Activated naive CD4-positive, alpha-beta T cell treated with anti-CD3 and anti-CD28 coated beads for 36 hours (primary cell): ENCODE results near the gene CKAP2L. TPM values are rescaled to one million over a fixed set of nuclear protein-coding genes. Genes with fewer than 3 reads are reported as not detected.
"Not testable (repeated sequence)": the region's sequence is repeated elsewhere in the genome, so short reads cannot be mapped to it uniquely, and the experiment has no call there.

Experiments used
- CTCF ChIA-PET: fragments of 350-600 bp; sonication (Branson Sonifier 250); formaldehyde crosslinking; loops from one replicate; lab custom pipeline; 2021; ENCODE audit warnings: antibody characterized with exemption; lab: Charles Lee
- DNase-seq: peaks from one replicate; pipeline ENCODE4 v3.0.0-alpha.2; 2020
- H3K27ac Mint-ChIP-seq: one replicate; pipeline ENCODE4 v1.8.0; 2021; ENCODE audit warnings: mild to moderate bottlenecking, mixed read lengths
- H3K27me3 Mint-ChIP-seq: one replicate; pipeline ENCODE4 v1.8.0; 2021; ENCODE audit warnings: low read depth, mixed read lengths
- H3K36me3 Mint-ChIP-seq: one replicate; pipeline ENCODE4 v1.8.0; 2021; ENCODE audit warnings: low read depth, mixed read lengths
- H3K4me1 Mint-ChIP-seq: one replicate; pipeline ENCODE4 v1.8.0; 2021; ENCODE audit warnings: low read depth, mixed read lengths
- H3K4me3 Mint-ChIP-seq: one replicate; pipeline ENCODE4 v1.8.0; 2021; ENCODE audit warnings: mild to moderate bottlenecking, moderate library complexity, mixed read lengths
- H3K9me3 Mint-ChIP-seq: one replicate; pipeline ENCODE4 v1.8.0; 2021; ENCODE audit warnings: mixed read lengths
- intact Hi-C: fragments of 100-400 bp; cut with micrococcal nuclease; formaldehyde crosslinking; loops from one replicate; pipeline ENCODE4 v1.15.1; 2023
- total RNA-seq, 2 experiments: library from RNA; stranded (reverse); gene quantifications; one replicate each; pipeline ENCODE4 v1.2.3, GENCODE V29; 2021

Gene CKAP2L
- total RNA-seq, 2 experiments from 2014 or later = 49.2 to 50.8 TPM

- Mint-ChIP-seq H3K27ac (no peak overlapping the region), H3K4me1 (peaks cover 4% of the 10 kb centered on the region), H3K36me3 (no peaks in the 10 kb centered on the region), H3K4me3 (no peak overlapping the region), H3K9me3 (no peaks in the 10 kb centered on the region), H3K27me3 (no peaks in the 10 kb centered on the region)
- CTCF ChIA-PET = interaction anchor here (0.8 to 1.5 kb wide), 2 partner anchors 98 to 219 kb away, joined by 3 read pairs; no protein-coding TSS in a partner anchor
- DNase-seq = no peak
- intact Hi-C loops = no loop called here
These were observed 41.4 kb downstream of the CKAP2L start for GRCh38 chr2:112722816-112723546.

GRCh38 chr2:112721819-112722522, 42.4 kb downstream of the CKAP2L start:
- Mint-ChIP-seq H3K27ac (no peak overlapping the region), H3K4me1 (peaks cover 4% of the 10 kb centered on the region), H3K36me3 (no peaks in the 10 kb centered on the region), H3K4me3 (no peak overlapping the region), H3K27me3 (no peaks in the 10 kb centered on the region), H3K9me3 (no peaks in the 10 kb centered on the region)
- CTCF ChIA-PET = interaction anchor here (0.8 to 1.5 kb wide), 2 partner anchors 97 to 220 kb away, joined by 3 read pairs; no protein-coding TSS in a partner anchor
- intact Hi-C loops = no loop called here
- no peak for DNase-seq

DNA sequence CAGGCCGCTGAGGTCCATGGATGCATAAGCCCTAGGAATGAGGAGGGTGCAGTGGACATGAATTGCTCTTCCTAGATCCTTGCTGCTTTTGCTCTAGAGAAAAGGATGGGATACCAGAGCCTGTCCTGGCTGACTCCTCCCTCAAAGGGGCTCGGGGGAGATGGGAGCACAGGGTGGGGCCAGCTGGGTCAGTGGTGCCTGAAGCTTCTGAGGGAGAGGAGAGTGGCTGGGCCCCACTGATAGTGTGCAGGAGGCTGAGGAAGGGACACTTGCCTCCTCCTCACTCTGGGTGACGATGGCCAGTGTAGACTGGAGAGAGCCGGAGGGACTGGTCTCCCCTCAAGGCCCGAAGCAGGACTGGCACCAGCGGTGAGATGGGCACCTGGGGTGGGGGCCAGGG, 43.6 kb downstream of the CKAP2L start, which contains the start of gene NT5DC4:
Gene NT5DC4 (plus strand): TSS at position 236 of the 400 bp plus-strand sequence. CDS start 60 bp downstream, at position 296.
- CTCF ChIA-PET = no interaction called here
- H3K27ac Mint-ChIP-seq = no peak within 1 kb of the TSS
- intact Hi-C loops = no loop called here

DNA sequence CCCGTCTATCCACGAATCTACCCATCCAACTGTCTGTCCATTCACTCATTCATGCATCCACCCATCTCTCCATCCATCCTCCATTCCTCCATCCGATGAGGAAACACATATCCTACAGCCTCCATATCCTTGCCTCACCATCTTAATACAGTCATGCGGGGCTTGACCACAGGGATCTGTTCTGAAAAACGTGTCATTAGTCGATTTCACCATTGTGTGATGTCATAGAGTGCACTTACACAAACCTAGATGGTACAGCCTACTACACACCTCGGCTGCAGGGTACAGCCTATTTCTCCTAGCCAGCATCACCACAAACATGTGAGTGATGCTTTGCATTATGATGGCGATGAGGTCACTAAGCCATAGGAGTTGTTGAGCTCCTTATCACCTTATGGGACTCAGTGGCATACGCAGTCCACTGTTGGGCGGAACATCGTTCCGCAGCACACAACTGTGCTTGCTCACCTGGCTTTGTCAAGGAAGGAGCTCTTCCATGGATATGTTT, 45.5 kb downstream of the CKAP2L start:
- Mint-ChIP-seq H3K4me1 (no peaks in the 10 kb centered on the region), H3K4me3 (no peak overlapping the region), H3K27me3 (no peaks in the 10 kb centered on the region), H3K27ac (no peak overlapping the region), H3K36me3 (no peaks in the 10 kb centered on the region), H3K9me3 (no peaks in the 10 kb centered on the region)
- intact Hi-C loops = no loop called here
- CTCF ChIA-PET = interaction anchor here (1.2 to 2.0 kb wide), 2 partner anchors 8 to 119 kb away, joined by 5 to 7 read pairs; no protein-coding TSS in a partner anchor
- no peak for DNase-seq

More for the DNA sequence above, 43.6 kb downstream of the CKAP2L start, which contains the start of gene NT5DC4:
- no peaks in the 10 kb centered on the region for H3K9me3 Mint-ChIP-seq
- H3K4me1 Mint-ChIP-seq = no peaks in the 10 kb centered on the region
- no peaks in the 10 kb centered on the region for H3K36me3 Mint-ChIP-seq
- H3K4me3 Mint-ChIP-seq = no peak within 1 kb of the TSS
- DNase-seq = no peak
- H3K27me3 Mint-ChIP-seq = no peaks in the 10 kb centered on the region

- CTCF ChIA-PET = interaction anchor here (2.0 kb wide), 1 partner anchor 10 kb away, joined by 5 read pairs; no protein-coding TSS in a partner anchor
These were observed 47.5 kb downstream of the CKAP2L start for GRCh38 chr2:112716826-112717352.

GRCh38 chr2:112716094-112716493, 48.3 kb downstream of the CKAP2L start:
- H3K36me3 Mint-ChIP-seq, H3K9me3 Mint-ChIP-seq, H3K4me3 Mint-ChIP-seq, intact Hi-C loops, DNase-seq, H3K27ac Mint-ChIP-seq, H3K4me1 Mint-ChIP-seq, H3K27me3 Mint-ChIP-seq: not testable (repeated sequence)
- CTCF ChIA-PET = interaction anchor here (1.4 kb wide), 1 partner anchor 10 kb away, joined by 5 read pairs; no protein-coding TSS in a partner anchor

More at GRCh38 chr2:112716826-112717352, 47.5 kb downstream of the CKAP2L start:
- H3K9me3 Mint-ChIP-seq, H3K27me3 Mint-ChIP-seq, H3K4me3 Mint-ChIP-seq, H3K27ac Mint-ChIP-seq, H3K36me3 Mint-ChIP-seq, DNase-seq, intact Hi-C loops, H3K4me1 Mint-ChIP-seq: not testable (repeated sequence)

DNA sequence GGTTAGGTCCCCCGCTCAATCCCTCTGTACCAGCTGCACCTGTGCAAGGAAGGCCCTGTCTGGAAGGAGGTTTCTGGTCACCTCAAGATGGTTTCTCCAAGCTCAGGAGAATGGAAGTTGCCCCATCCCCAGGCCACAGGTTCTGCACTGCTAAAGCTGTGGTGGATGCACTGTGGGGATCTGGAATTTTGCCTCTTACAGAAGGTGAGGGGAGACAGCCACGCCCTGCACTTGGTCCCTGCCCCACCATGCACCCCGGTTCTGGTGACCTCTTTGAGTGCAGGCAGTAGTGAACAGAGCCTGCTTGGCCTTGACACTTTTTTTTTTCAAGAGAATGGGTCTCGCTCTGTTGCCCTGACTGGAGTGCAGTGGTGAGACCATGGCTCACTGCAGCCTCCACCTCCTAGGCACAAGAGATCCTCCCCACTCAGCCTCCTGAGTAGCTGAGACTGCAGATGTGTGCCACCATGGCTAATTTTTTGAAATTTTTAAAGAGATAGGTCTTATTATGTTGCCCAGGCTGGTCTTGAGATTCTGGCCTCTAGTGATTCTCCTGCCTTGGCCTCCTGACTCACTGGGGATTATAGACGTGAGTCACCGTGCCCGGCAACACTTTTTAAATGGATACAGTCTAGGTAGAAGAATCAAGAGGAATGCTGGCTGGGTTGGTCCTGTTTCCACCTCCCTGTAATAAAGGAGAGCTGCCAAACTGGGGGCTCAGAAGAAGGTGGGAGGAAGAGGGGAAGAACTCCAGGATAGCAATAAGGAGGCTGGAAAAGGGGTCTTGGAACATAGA, 49.4 kb downstream of the CKAP2L start:
- intact Hi-C loops = no loop called here
- Mint-ChIP-seq H3K4me1 (no peaks in the 10 kb centered on the region), H3K9me3 (no peaks in the 10 kb centered on the region), H3K4me3 (no peak overlapping the region), H3K36me3 (no peaks in the 10 kb centered on the region), H3K27ac (no peak overlapping the region), H3K27me3 (peaks cover 4% of the 10 kb centered on the region)
- CTCF ChIA-PET = interaction anchor here (0.6 to 1.4 kb wide), 2 partner anchors 11 to 23 kb away, joined by 3 to 5 read pairs; no protein-coding TSS in a partner anchor
- DNase-seq = no peak

GRCh38 chr2:112714331-112714730, 50.1 kb downstream of the CKAP2L start:
- no peak for DNase-seq
- Mint-ChIP-seq H3K9me3 (no peaks in the 10 kb centered on the region), H3K4me3 (no peak overlapping the region), H3K27me3 (peaks cover 7% of the 10 kb centered on the region), H3K36me3 (no peaks in the 10 kb centered on the region), H3K27ac (no peak overlapping the region), H3K4me1 (no peaks in the 10 kb centered on the region)
- CTCF ChIA-PET = no interaction called here
- intact Hi-C loops = no loop called here

GRCh38 chr2:112713926-112714325, 50.5 kb downstream of the CKAP2L start:
- Mint-ChIP-seq H3K36me3 (no peaks in the 10 kb centered on the region), H3K27me3 (peaks cover 7% of the 10 kb centered on the region), H3K27ac (no peak overlapping the region), H3K4me1 (no peaks in the 10 kb centered on the region), H3K4me3 (no peak overlapping the region), H3K9me3 (no peaks in the 10 kb centered on the region)
- intact Hi-C loops = no loop called here
- CTCF ChIA-PET = interaction anchor here (0.6 kb wide), 1 partner anchor 423 kb away, joined by 4 read pairs; no protein-coding TSS in a partner anchor
- no peak for DNase-seq

DNA sequence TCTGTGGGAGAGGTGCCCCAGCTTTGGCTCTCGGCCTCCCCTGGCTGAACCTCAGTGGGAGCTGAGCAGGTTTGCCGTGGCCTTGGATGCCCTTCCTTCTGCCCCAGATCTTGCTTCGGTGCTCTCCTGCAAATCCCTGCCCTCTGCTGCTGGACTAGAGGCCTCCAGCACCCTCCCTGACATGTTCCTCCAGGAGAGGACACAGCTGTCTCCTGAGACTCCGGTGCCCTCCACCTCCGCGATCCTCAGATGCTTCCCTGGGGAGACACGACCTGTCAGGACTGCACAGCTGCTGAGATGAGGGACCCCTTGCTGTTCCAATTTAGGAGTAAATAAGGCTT, 50.9 kb downstream of the CKAP2L start:
- DNase-seq = no peak
- H3K27ac Mint-ChIP-seq = no peak overlapping the region
- H3K36me3 Mint-ChIP-seq = no peaks in the 10 kb centered on the region
- intact Hi-C loops = no loop called here
- H3K4me1 Mint-ChIP-seq = no peaks in the 10 kb centered on the region
- CTCF ChIA-PET = interaction anchor here (0.6 kb wide), 1 partner anchor 423 kb away, joined by 4 read pairs; no protein-coding TSS in a partner anchor
- H3K27me3 Mint-ChIP-seq = peaks cover 7% of the 10 kb centered on the region
- no peak overlapping the region for H3K4me3 Mint-ChIP-seq
- no peaks in the 10 kb centered on the region for H3K9me3 Mint-ChIP-seq

DNA sequence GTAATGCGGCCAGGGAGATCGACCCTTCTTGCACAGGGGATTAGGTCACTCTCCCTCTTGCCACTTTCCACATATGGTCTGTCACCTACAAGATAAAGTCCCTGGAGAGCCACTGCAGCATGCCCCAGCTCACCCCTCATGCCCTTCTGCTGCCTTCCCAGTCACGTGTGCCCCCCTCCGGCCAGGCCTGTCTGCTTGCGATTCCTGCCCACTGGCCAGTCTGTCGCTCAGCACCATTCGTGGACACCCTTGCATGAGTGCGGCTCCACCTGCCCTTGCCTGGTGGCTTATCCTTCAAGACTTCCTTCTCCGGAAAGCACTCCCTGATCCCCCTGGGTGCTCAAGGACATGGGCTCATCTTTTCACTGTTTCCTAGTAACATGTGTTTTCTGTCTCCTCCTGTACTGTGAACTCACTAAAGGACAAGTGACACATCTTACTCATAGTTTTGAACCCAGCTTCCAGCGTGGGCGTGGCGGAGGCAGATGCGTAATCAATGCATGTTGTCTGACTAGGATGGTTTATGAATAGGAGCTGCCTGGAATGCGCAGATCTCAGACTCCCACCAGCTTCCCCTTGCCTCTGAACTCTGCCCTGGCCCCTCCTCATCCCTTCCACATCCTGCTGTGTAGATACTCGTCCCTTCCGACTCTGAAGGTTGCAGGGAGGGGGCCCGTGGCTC, 51.4 kb downstream of the CKAP2L start:
- no peak overlapping the region for H3K27ac Mint-ChIP-seq
- H3K36me3 Mint-ChIP-seq = no peaks in the 10 kb centered on the region
- peak; percentile 39 for DNase-seq
- H3K27me3 Mint-ChIP-seq = peaks cover 7% of the 10 kb centered on the region
- no peak overlapping the region for H3K4me3 Mint-ChIP-seq
- intact Hi-C loops = no loop called here
- no peaks in the 10 kb centered on the region for H3K9me3 Mint-ChIP-seq
- CTCF ChIA-PET = interaction anchor here (0.6 to 1.5 kb wide), 3 partner anchors 14 to 424 kb away, joined by 3 to 6 read pairs (median 4); no protein-coding TSS in a partner anchor
- H3K4me1 Mint-ChIP-seq = peaks cover 4% of the 10 kb centered on the region
